DND-41 (cell line): ENCODE data around the gene HGFAC.

Source experiments
- ATAC-seq: fragments of 200-7000 bp; cut with Tn5 transposase; 3 replicates; pipeline ENCODE4 v1.9.1; 2021; ENCODE audit warnings: low read depth; ENCODE audit not compliant: insufficient read depth
- DNase-seq: peaks from one replicate; pipeline ENCODE4 v3.0.0-alpha.2; 2020
- H2AFZ ChIP-seq: 2 replicates; pipeline ENCODE4 v1.6.0; 2012; ENCODE audit warnings: low read depth, low read length
- H3K27ac ChIP-seq: 2 replicates; pipeline ENCODE4 v1.5.1; 2012; ENCODE audit warnings: low read length, inconsistent platforms
- H3K27me3 ChIP-seq: fragments of 200-600 bp; sonication (generic); 2 replicates; pipeline ENCODE4 v1.6.0; 2012; ENCODE audit warnings: low read length, mild to moderate bottlenecking, inconsistent platforms; ENCODE audit not compliant: insufficient read depth, poor library complexity
- H3K36me3 ChIP-seq: 2 replicates; pipeline ENCODE4 v1.5.1; 2012; ENCODE audit warnings: low read length, inconsistent platforms; ENCODE audit not compliant: insufficient read depth
- H3K4me1 ChIP-seq: 2 replicates; pipeline ENCODE4 v1.5.1; 2012; ENCODE audit warnings: mild to moderate bottlenecking, low read length; ENCODE audit not compliant: insufficient read depth
- H3K4me2 ChIP-seq: 2 replicates; pipeline ENCODE4 v1.6.0; 2012; ENCODE audit warnings: mild to moderate bottlenecking, moderate library complexity, low read length, inconsistent platforms; ENCODE audit not compliant: insufficient read depth
- H3K4me3 ChIP-seq, 2 experiments: fragments of 200-600 bp in 1 of 2; shearing (Covaris generic) in 1 of 2; 2 replicates each; pipeline ENCODE4 v1.5.1; 2012 to 2016; ENCODE audit warnings: inconsistent platforms in 2 of 2, low read length in 2 of 2, mild to moderate bottlenecking in 2 of 2, low read depth in 1 of 2, moderate library complexity in 1 of 2
- H3K79me2 ChIP-seq: 2 replicates; pipeline ENCODE4 v1.6.0; 2012; ENCODE audit warnings: low read length, inconsistent platforms; ENCODE audit not compliant: insufficient read depth
- H3K9ac ChIP-seq: 2 replicates; pipeline ENCODE4 v1.6.0; 2012; ENCODE audit warnings: low read depth, mild to moderate bottlenecking, inconsistent platforms, low read length, moderate library complexity
- H3K9me3 ChIP-seq: 2 replicates; pipeline ENCODE4 v1.5.1; 2012; ENCODE audit warnings: low read length, moderate library complexity, mild to moderate bottlenecking, inconsistent platforms; ENCODE audit not compliant: insufficient read depth, severe bottlenecking
- H4K20me1 ChIP-seq: 2 replicates; pipeline ENCODE4 v1.6.0; 2012; ENCODE audit warnings: low read length; ENCODE audit not compliant: insufficient read depth
- EZH2 ChIP-seq: IDR thresholded peaks from 3 replicates; pipeline ENCODE4 v1.6.1; 2012; ENCODE audit warnings: borderline replicate concordance, low read depth, mild to moderate bottlenecking, moderate library complexity, low read length, inconsistent platforms; ENCODE audit not compliant: severe bottlenecking
- TF ChIP-seq, protein P1 (sequence below): IDR thresholded peaks from 2 replicates; pipeline ENCODE4 v1.5.1; 2012; ENCODE audit warnings: borderline replicate concordance, low read length, moderate library complexity, mild to moderate bottlenecking; ENCODE audit not compliant: poor library complexity, severe bottlenecking; ENCODE audit errors: extremely low read depth

The HGFAC gene

DNA sequence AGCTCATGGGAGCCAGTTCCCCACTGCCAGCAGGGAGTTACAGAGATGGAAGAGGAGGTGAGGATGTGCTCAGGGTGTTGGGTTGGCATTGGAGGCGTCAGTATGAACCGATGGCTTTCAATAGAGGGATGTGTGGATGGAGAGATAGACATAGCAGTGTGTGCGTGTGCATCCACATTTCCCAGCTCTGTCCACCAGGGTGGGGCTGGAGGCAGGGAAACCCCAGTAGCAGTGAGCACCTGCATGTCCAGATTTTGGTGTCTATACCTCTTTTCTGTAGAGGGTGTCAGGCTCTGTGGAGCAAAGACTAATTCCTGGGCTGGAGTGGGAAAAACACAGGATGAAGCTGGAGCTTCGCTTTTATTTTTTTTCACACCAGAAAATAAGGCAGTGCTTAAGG is 37.2 kb upstream of the HGFAC start:
- DNase-seq = no peak
- Histone ChIP-seq H3K36me3 (no peaks in the 10 kb centered on the region), H3K27me3 (no peaks in the 10 kb centered on the region), H3K79me2 (no peaks in the 10 kb centered on the region), H3K4me1 (no peaks in the 10 kb centered on the region), H3K9ac (no peak overlapping the region), H3K4me2 (no peak overlapping the region), H2AFZ (no peak overlapping the region), H3K9me3 (no peaks in the 10 kb centered on the region), H4K20me1 (peaks cover 8% of the 10 kb centered on the region), H3K4me3 (no peak overlapping the region), H3K27ac (no peak overlapping the region)
- ATAC-seq = no peak
- no peak for TF ChIP-seq EZH2
- TF ChIP-seq, protein P1, sequence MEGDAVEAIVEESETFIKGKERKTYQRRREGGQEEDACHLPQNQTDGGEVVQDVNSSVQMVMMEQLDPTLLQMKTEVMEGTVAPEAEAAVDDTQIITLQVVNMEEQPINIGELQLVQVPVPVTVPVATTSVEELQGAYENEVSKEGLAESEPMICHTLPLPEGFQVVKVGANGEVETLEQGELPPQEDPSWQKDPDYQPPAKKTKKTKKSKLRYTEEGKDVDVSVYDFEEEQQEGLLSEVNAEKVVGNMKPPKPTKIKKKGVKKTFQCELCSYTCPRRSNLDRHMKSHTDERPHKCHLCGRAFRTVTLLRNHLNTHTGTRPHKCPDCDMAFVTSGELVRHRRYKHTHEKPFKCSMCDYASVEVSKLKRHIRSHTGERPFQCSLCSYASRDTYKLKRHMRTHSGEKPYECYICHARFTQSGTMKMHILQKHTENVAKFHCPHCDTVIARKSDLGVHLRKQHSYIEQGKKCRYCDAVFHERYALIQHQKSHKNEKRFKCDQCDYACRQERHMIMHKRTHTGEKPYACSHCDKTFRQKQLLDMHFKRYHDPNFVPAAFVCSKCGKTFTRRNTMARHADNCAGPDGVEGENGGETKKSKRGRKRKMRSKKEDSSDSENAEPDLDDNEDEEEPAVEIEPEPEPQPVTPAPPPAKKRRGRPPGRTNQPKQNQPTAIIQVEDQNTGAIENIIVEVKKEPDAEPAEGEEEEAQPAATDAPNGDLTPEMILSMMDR = no peak

DNA sequence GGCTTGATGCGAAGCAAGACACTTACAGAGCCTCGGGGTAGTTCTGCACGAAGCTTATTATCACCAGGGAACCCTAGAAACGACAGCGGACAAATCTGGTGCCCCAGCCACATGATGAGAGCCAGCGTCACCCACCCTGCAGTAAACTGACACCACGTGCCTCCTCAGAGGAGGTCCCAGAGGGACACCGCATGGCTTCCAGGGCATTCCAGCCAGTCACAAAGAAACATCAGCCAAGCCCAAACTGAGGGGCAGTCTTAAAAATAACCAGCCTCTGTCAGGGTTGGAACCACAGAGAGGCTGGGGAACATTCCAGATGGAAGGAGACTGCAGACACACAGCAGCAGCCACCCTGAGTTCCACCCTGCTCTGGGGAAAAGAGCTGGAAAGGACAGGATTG is 36.6 kb upstream of the HGFAC start:
- ATAC-seq (no peak), DNase-seq (no peak)
- Histone ChIP-seq H2AFZ (no peak overlapping the region), H4K20me1 (peaks cover 8% of the 10 kb centered on the region), H3K4me2 (no peak overlapping the region), H3K27ac (no peak overlapping the region), H3K9ac (no peak overlapping the region), H3K4me1 (no peaks in the 10 kb centered on the region), H3K36me3 (no peaks in the 10 kb centered on the region), H3K79me2 (no peaks in the 10 kb centered on the region), H3K4me3 (no peak overlapping the region), H3K27me3 (no peaks in the 10 kb centered on the region), H3K9me3 (no peaks in the 10 kb centered on the region)
- no peak for TF ChIP-seq EZH2
- TF ChIP-seq, protein P1 = no peak

DNA sequence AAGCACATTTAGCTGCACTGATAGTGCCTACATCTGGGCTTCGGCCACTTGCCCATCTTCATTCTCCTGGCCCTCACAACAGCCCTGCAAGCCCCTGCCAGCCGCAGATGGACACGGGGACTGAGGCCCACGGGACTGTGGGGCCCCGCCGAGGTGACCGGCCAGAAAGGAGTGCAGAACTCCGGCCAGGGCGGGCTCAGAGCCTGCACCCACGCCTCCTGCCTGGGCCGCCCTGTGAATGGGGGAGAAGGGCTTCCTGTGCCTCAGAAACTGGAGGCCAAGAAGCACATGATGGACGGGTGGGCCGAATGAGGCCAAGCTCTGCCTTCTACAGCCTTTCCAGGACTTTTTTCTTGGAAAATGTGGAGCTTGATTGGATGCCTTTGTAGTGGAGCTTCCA is 35.7 kb upstream of the HGFAC start:
- DNase-seq = no peak
- TF ChIP-seq, protein P1 = no peak
- no peak for TF ChIP-seq EZH2
- H3K4me1 ChIP-seq = no peaks in the 10 kb centered on the region

DNA sequence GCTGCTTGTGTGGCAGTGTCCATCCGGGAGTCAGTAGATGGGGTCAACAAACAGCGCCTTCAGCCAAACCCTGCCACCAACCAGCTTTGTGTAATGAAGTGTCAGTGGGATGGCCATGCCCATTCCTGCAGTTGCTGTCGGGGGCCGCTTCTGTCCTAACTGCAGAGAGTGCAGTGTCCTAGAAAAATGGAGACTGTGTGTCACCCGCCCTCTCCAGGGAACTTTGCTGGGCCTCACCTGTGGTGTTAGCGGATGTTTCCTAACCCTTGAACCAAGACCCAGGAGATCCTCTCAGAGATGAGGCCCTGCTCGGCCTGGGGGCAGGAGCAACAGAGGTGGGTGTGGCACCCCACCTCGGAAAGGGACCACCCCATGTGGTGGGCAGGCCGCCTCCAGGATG is 35.3 kb upstream of the HGFAC start:
- no peak overlapping the region for H3K27ac ChIP-seq
- TF ChIP-seq, protein P1 = no peak
- no peak for TF ChIP-seq EZH2
- no peak for ATAC-seq
- no peaks in the 10 kb centered on the region for H3K27me3 ChIP-seq
- H3K9ac ChIP-seq = no peak overlapping the region
- H3K9me3 ChIP-seq = no peaks in the 10 kb centered on the region
- H3K4me1 ChIP-seq = no peaks in the 10 kb centered on the region
- no peak overlapping the region for H2AFZ ChIP-seq
- no peak overlapping the region for H3K4me3 ChIP-seq
- no peaks in the 10 kb centered on the region for H3K36me3 ChIP-seq
- H3K79me2 ChIP-seq = no peaks in the 10 kb centered on the region
- no peak overlapping the region for H3K4me2 ChIP-seq
- no peak for DNase-seq
- peaks cover 16% of the 10 kb centered on the region for H4K20me1 ChIP-seq

More for the DNA sequence above, 35.7 kb upstream of the HGFAC start:
- Histone ChIP-seq H3K27me3 (no peaks in the 10 kb centered on the region), H3K9ac (no peak overlapping the region), H3K4me2 (no peak overlapping the region), H2AFZ (no peak overlapping the region), H3K36me3 (no peaks in the 10 kb centered on the region), H3K79me2 (no peaks in the 10 kb centered on the region), H3K9me3 (no peaks in the 10 kb centered on the region), H3K27ac (no peak overlapping the region), H3K4me3 (no peak overlapping the region), H4K20me1 (peaks cover 14% of the 10 kb centered on the region)
- ATAC-seq = no peak
